HG03457 (cell line): ENCODE measurements around the gene ADAMTS7.
"Not testable (repeated sequence)": the region's sequence is repeated elsewhere in the genome, so short reads cannot be mapped to it uniquely, and the experiment has no call there.

Experiments
- ATAC-seq: cut with Tn5 transposase; IDR thresholded peaks from one replicate; pipeline ENCODE4 v1.9.1; 2021; ENCODE audit warnings: moderate number of reproducible peaks; ENCODE audit not compliant: unreplicated experiment

The ADAMTS7 gene, protein sequence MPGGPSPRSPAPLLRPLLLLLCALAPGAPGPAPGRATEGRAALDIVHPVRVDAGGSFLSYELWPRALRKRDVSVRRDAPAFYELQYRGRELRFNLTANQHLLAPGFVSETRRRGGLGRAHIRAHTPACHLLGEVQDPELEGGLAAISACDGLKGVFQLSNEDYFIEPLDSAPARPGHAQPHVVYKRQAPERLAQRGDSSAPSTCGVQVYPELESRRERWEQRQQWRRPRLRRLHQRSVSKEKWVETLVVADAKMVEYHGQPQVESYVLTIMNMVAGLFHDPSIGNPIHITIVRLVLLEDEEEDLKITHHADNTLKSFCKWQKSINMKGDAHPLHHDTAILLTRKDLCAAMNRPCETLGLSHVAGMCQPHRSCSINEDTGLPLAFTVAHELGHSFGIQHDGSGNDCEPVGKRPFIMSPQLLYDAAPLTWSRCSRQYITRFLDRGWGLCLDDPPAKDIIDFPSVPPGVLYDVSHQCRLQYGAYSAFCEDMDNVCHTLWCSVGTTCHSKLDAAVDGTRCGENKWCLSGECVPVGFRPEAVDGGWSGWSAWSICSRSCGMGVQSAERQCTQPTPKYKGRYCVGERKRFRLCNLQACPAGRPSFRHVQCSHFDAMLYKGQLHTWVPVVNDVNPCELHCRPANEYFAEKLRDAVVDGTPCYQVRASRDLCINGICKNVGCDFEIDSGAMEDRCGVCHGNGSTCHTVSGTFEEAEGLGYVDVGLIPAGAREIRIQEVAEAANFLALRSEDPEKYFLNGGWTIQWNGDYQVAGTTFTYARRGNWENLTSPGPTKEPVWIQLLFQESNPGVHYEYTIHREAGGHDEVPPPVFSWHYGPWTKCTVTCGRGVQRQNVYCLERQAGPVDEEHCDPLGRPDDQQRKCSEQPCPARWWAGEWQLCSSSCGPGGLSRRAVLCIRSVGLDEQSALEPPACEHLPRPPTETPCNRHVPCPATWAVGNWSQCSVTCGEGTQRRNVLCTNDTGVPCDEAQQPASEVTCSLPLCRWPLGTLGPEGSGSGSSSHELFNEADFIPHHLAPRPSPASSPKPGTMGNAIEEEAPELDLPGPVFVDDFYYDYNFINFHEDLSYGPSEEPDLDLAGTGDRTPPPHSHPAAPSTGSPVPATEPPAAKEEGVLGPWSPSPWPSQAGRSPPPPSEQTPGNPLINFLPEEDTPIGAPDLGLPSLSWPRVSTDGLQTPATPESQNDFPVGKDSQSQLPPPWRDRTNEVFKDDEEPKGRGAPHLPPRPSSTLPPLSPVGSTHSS (N-terminal part only)

DNA sequence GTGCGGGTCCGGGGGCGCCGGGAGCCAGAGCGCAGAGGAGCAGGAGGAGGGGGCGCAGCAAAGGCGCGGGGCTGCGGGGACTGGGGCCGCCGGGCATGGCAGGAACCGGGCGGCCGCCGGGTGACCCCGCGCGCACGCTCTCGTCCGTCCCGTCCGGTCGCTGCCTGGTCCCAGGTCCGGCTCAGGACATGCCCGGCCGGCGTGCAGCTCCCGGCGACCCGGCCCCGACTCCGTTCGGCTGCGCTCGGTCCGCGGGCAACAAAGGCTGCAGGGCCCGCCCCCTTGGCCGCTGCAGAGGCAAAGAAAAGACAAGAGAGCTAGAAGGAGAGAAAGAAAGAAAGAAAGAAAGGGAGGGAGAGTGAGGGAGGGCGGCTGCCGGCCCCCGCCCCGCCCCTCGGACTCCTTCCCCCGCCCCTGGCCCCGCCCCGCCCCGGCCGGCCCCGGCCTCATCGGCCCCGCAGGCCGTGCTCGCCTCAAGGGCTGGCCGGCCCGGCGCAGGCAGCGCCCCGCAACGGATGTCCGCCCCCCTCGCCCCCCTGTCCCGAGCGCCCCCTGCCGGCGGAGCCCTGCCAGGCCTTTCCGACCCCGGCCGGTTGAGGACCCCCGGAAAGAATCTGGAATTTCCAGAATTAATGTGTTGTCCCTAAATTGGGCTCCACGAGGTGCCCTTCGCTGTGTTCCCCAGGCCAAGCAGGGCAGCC, at the start of gene ADAMTS7:
TSS of gene ADAMTS7 (minus strand) at position 341 of the 701 bp plus-strand sequence. CDS start at position 97, 244 bp downstream.
- ATAC-seq, result no peak

DNA sequence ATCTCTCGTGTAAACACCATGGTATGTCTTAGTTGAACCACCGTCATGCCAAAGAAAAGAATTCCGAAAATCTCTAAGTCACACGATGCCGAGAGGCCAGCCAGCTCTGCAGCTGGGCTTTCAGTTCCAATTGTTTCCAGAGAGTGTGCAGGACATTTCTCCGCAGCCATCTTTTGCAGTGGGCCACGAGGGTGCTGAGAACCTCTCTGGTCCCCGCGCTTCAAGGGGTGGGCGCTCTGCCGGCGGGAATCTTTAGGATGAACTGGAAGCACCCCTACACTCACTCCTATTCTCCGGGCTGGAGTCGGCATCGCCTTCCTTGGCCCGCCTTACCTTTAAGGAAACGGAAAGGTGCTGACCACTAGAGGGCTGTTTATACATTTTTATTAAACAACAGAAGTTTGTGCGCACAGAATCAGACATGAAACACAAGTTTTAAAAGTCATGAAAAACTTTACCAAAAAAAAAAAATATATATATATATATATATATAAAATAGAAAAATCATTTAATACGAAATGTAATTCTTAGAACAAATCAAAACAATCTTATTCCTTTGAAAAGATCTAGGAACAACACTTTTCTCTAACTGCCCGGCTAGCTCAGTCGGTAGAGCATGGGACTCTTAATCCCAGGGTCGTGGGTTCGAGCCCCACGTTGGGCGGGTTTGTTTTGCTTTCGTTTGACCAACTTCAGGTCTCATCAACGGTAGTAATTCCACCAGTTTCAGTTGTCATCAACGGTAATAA, 48.9 kb upstream of the ADAMTS7 start:
- ATAC-seq, result peak; percentile 68

DNA sequence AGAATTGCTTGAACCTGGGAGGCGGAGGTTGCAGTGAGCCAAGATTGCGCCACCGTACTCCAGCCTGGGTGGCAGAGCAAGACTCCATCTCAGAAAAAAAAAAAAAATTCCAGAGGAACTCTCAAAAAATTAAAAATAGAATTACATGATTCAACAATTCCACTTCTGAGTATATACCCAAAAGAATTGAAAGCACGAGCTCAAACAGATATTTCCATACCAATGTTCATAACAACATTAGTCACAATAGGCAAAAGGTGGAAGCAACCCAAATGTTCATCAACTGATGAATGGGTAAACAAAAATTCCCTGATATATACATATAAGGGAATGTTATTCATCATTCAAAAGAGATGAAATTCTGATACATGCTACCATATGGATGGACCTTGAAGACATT, 44.5 kb upstream of the ADAMTS7 start:
- ATAC-seq, result no peak

DNA sequence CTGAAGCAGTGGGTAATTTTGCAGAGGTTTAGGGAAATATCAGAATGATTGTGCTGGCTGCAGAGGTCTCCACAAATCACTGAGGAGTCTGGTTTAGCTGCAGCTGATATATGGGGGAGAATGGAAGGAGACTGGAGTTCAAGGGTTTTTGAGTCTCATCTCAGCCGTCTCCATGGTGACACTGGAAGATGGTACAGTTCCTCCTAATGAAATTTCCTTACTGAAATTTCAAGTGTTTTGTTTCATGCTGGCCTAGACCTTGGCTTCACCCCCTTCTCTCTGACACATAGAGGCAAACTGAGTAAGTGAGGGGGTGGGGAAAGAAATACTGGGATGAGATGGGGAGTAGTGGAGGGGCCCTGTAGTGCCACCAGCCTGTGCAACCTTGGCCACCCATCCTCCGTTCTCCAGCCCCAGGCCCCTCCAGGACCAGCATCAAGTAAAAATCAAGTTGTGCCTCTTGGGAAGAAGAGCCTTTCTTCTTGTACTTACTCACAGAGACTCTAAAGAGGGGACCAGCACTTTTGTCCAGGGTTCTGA, 43.6 kb upstream of the ADAMTS7 start:
- no peak for ATAC-seq

DNA sequence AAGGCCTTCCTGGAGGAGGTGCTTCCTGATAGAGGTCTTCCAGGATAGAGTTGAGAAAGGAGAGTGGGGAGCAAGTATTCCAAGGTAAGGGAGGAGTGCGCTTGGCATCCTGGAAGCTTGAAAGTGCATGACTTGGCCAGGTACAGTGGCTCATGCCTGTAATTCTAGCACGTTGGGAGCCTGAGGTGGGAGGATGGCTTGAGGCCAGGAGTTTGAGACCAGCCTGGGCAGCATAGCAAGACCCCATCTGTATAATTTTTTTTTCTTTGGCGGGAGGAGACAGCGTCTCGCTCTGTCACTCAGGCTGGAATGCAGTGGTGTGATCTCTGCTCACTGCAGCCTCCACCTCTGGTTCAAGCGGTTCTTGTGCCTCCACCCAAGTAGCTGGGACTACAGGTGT, 42.2 kb upstream of the ADAMTS7 start:
- no peak for ATAC-seq

DNA sequence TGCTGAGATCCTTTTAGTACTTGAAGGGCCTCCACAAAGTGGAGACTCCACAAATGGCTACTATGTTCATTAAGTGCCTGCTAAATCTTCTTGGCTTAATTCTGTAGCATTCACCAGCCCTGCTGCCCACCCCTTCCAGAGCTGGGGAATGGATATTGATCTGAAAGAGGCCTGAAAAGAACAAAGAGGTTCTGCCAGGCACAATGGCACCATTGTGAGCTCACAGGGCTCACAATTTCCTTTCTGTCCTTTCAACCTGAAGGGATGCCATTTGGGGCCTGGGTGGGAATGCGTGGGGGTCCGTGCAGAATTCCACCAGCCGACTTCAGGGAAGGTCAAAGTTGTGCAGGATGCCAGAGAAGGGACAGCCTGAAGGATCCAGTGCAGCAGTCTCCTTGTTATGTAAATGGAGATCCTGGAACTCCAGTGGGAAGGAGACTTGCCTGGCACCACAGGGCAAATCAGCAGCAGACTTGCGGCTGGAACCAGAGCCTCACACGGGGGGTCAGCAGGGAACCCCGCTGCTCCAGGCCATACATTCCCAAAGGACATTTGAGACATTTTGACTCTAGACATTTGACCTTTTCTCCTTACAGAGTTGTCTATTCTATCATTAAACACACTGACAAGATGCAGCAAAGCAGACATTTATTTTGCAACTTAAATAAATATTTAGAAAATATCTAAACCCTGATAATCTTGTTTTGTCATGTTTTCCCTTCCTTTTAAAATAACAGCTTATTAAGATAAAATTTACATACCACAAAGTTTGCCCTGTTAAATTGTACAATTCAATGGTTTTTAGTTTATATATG, 39.9 kb upstream of the ADAMTS7 start:
- ATAC-seq, result no peak

DNA sequence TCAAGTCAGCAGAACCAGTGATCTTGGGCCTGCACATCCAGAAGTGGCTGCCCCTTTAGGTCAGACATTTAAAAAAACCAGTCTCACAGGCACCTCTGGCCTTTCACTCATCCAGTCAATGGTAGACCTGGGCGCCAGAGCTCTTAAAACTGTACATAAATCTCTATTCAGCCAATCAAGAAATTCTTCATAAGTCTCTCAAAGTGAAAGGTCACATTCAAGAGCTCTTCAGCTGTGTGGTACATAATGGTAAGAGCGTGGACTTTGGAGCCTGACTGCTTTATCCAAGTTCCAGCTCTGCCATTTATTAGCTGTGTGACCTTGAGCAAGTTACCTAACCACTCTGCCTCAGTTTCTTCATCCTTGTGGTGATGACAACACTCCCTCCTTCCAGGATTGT, 39.1 kb upstream of the ADAMTS7 start:
- ATAC-seq, result no peak

DNA sequence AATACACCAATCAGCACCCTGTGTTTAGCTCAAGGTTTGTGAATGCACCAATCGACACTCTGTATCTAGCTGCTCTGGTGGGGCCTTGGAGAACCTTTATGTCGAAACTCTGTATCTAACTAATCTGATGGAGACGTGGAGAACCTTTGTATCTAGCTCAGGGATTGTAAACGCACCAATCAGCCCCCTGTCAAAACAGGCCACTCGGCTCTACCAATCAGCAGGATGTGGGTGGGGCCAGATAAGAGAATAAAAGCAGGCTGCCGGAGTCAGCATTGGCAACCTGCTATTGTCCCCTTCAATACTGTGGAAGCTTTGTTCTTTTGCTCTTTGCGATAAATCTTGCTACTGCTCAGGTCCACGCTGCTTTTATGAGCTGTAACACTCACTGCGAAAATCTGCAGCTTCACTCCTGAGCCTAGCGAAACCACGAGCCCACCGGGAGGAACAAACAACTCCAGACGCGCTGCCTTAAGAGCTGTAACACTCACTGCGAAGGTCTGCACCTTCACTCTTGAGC, 36.2 kb upstream of the ADAMTS7 start:
- not testable (repeated sequence) for ATAC-seq

DNA sequence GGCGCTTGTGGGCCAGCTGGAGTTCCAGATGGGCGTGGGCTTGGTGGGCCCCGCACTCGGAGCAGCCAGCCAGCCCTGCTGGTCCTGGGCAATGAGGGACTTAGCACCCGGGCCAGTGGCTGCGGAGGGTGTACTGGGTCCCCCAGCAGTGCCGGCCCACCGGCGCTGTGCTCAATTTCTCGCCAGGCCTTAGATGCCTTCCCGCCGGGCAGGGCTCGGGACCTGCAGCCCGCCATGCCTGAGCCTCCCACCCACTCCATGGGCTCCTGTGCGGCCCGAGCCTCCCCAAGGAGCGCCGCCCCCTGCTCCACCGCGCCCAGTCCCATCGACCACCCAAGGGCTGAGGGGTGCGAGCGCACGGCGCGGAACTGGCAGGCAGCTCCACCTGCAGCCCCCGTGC, 35.6 kb upstream of the ADAMTS7 start:
- not testable (repeated sequence) for ATAC-seq

DNA sequence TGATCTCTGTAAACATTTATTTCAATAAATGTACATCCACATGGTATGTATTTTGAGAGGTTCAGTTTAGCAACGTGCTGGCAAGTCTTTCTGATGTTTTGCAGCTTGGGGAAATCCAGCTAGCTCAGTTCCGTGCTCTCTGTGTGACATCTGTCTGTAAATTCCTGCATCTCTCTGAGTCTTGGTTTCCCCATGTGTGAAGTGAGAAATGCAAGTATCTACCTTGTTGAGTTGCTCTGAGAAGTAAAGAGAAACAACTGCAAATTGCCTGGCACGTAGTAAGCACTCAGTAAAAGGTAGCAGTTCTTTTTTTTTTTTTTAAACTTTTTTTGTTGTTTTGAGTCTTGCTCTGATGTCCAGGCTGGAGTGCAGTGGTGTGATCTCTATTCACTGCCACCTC, 31.3 kb upstream of the ADAMTS7 start:
- ATAC-seq, result no peak

DNA sequence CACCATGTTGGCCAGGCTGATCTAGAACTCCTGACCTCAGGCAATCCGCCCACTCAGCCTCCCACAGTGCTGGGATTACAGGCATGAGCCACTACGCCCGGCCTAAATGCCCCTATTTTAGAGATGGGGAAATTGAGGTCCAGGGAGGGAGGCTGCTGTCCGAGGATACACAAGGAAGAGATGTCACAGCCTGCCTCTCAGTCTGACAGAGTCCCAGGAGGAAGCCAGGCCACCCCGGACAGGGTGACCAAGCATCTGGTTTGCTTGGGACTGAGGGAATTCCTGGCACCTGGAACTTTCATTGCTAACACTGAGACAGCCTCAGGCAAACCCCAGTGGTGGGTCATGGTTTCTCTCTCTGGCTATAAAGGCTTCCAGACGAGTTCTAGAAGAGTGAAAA, 30.6 kb upstream of the ADAMTS7 start:
- no peak for ATAC-seq

DNA sequence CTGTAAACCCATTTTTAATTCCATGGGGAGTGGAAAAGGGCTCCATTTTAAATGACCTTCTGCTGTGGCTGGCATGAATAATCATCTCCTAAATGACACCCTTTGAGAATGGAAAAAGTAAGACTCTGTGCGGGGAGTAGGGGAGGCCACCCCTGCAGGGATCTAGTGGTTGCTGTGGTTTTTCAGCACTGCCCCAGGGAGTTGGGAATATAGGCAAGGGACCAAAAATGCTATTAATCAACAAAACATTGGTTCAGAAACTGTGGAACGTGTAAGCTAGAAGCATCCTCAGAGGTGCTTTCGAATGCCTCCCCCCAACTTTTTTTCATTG, 30.1 kb upstream of the ADAMTS7 start:
- no peak for ATAC-seq

DNA sequence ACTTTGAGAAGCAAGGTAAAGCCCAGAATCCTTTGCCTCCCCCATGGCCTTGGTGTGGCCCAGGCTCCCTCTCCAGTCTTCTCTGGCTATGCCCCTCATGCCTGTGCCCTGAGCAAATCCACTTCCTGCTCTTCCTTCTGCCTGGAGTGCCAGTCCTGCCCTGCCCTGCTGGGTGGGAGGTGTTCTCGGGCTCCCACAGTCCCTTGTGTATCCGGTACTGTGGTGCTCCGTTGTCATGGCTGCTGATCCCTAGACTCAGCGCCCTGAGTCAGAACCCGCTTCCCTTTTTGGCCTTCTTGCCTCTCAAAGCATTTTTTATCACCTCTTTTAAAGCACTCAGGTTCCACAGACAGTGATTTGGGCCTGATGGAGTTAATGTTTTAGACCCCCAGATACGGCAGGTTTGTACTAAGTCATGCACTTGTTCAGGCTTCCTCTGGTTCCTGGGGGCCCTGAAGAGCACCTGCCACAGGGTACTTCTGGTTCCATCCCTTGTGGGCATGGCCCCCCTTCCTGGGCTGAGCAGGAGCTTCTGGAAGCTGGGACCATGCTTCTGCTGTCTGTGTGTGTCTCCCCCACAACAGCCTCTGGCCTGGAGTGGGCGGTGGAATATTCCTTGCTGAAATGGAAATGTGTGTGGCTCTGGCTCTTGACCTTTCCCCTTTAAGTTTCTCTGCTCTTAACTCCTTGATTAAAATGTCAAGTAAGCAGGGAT, 29.6 kb upstream of the ADAMTS7 start:
- no peak for ATAC-seq

DNA sequence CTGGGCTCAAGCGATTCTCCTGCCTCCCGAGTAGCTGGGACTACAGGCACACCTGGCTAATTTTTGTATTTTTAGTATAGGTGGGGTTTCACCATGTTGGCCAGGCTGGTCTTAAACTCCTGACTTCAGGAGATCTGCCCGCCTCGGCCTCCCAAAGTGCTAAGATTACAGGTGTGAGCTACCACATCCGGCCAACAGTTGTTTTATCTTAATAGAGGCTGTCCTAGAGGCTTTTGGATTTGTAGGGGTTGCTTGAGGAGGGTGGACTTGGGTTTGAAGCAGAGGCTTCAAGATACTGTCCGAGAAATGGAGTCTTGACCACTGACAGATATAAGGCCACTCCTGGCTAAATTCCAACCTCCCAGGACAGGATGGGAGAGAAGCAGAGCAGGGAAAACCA, 27.9 kb upstream of the ADAMTS7 start:
- not testable (repeated sequence) for ATAC-seq

DNA sequence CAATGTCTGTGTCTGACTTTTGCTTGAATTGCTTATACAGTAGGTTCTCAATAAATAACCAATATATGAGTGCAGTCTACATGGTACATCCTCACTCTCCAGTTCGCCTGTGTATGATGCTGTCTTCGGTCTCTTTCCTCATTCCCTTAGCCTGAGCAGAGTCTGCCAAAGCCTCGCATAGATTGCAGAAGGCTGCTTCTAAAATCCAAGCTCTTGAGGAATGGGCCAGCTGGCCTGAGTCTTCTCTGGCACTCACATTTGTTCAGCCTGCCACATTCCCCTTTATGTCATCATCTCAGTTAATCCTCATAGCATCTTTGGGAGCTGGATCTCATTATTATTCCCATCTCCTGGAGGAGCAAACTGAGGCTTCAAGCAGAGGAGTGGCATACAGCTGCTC, 27.2 kb upstream of the ADAMTS7 start:
- no peak for ATAC-seq

DNA sequence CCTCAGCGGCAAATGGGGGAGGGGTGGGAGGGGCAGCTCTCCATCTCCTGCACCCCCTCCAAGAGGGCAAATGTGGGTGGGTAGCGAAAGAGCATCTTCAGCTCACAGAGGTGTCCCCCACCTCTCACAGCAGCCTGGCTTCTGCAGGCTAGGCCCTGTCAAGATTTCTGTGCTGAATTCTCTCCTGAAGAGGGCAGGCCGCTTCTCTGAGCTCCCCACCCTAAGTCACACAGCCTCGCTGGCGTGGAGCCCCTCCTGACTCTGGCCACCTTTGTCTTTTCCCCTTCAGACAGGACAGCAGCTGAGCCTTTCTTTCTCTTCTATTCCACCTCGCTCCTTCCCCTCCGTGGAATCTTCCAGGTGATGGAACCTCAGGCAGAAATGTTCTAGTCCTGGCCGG, 26.3 kb upstream of the ADAMTS7 start:
- ATAC-seq, result no peak

DNA sequence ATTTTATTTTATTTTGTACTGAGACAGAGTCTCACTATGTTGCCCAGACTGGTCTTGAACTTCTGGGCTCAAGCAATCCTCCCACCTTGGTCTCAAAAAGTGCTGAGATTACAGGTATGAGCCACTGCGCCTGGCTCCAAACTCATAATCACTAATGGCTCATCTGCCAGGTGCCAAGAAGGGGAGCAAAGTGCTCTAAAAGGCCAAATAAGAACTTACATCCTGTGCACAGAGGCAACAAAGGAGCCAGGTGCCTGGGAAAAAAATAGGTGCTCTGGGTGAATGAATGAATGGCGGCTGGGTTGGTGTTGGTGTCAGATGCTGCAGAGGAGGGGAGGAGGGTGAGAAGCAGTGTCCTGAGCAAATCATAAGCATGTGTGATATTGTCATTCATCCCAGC, 25.9 kb upstream of the ADAMTS7 start:
- no peak for ATAC-seq

DNA sequence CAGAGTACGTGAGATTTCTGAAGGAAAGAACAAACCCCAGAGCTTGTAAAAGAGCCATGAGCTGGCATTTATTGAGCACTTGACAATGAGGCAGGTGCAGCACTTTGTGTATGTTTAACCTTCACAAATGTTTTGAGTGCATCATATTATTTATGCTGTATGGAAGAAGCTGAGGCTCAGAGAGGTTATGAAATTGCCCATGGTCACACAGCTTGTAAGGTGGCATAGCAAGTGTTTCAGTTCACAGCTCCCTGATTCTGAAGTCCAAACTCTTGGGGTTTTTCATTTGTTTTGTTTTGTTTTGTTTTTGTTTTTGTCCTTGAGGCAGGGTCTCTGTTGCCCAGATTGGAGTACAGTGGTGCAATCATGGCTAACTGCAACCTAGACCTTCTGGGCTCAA, 25.1 kb upstream of the ADAMTS7 start:
- ATAC-seq, result no peak
